DMS53 (cell line): ENCODE data around the gene ESR2.
"Not testable (repeated sequence)": the region's sequence is repeated elsewhere in the genome, so short reads cannot be mapped to it uniquely, and the experiment has no call there.

ENCODE experiments used
- DNase-seq: peaks from one replicate; lab custom pipeline; 2025; lab: John Stamatoyannopoulos, UW

The ESR2 gene

DNA sequence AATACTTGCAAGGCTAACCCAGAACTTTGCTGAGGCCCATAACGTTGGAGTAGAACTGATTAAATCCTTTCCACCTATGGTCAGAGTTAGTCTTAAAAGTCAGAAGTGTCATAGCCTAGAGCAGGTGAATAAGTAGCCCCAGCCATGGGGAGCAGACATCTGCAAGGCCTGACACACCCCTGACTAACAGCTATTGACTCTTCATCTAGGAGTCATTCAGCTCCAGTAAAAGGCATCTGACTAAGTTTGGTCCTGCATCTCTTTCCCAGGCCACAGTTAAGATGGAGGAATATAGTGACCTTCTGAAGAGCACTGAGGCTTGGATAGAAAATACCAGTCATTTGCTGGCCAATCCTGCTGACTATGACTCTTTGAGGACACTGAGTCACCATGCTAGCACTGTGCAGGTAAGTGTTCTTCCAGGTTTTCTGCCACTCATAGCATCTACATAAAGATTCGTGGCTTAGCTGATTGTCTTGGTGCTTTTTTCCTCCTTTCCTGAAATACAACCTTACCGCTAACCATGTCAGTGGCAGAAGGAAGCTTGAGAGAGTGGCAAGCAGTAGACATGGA is 212.9 kb downstream of the ESR2 start:
- no peak for DNase-seq

DNA sequence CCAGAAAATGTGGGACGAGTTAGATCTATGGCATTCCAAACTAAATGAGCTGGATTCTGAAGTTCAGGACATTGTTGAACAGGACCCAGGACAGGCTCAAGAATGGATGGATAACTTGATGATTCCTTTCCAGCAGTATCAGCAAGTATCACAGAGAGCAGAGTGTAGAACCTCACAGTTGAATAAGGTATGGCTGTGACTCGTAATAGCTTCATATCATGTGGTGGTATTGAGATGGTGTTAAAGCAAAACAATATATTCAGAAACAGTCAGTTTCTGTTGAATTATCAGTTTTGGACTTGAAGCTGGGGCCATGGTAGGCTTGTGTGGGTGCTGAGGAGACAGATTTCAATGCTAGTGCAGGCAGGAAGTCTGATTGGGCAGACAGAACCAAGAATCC is 213.7 kb downstream of the ESR2 start:
- no peak for DNase-seq

DNA sequence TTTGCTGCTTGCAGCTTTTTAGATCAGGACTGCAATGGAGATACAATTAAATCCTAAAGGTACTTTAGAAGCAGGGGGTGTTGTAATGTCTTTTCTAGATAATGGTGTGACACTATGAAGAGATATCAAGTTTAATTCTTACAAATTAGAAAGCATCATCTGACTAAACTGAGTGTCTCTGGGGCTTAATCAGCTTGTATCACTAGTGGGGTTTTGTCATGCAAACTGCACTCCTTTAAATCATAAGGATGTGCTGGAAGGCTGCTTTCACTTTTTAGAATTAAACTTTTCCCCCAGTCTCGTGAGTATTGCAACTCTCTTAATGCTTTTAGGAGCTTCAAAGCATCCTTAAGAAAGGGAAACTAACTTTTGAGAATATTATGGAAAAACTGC is 218.6 kb downstream of the ESR2 start:
- no peak for DNase-seq

DNA sequence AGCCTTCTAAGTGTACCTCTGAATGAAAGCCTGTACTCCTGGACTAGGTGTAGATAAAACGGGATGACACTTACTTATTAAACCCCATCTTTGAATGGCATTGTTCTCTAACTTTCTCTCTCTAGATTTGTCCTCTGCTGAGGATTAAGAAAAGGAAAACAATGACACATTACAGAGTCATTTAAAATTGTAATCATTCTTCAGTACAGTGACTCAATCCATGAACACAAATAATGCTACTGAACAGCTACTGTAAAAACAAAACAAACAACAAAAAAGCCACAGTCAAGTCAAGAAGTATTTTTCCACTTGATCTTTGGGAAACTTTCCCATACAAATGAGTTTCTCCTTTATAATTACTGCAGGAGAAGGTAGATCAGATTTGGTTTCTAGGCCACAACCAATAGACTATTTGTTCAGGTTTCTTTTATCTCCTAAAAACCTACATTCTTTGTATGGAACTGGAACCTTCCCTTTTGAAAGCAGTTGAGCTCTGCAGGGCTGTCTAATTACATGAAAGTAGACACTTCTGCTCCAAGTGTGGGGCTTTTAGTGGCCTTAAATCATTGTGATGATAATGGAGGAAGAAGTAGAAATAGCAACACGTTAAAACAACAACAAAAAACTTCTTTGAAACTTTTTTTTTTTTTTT is 219.1 kb downstream of the ESR2 start:
- DNase-seq = no peak

DNA sequence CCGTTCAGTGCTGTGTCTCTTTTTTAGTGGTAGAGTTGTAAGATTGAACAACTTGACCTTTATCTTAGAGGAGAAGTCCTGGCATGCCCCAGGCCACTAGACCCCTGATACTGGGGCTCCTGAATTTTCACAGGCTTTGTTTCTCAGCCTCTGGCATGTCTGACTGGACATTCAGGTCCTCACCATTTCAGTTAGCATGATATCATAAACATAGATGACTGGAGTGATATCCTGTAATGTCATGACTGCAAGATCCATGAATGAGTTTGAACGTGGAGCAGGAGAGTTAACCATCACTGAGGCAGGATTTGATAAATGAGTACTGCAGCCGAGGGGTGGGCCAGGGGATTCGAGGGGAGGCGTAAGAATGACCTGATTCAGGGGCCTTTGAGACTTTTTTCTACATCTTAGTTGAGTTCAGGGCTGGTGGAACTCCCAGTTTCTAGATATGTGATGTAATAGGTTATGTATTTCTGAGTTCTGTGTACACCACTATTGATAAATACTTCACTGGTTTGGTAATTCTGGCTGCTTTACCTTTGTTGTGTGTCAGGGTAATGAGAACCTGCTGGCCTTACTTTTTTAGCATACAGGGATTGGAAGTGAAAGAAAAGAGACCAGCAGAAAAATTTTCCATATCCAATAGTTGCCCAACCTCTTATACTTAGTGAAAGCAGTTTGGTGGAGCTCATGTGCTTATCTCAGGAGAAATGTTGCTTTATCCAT is 224.4 kb downstream of the ESR2 start:
- DNase-seq = no peak

DNA sequence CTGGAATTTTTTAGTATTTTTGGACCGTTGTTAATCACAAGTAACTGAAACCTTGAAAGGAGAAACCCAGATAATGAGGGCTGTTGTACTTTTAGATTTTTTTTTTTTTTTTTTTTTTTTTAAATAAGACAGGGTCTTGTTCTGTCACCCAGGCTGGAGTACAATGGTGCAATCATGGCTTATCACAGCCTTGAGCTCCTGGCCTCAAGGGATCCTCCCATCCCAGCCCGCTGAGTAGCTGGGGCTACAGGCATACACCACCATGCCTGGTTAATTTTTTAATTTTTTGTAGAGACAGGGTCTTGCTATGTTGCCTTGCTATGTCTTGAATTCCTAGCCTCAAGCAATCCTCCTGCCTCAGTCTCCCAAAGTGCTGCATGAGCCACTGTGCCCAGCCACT is 229.7 kb downstream of the ESR2 start:
- DNase-seq = no peak

DNA sequence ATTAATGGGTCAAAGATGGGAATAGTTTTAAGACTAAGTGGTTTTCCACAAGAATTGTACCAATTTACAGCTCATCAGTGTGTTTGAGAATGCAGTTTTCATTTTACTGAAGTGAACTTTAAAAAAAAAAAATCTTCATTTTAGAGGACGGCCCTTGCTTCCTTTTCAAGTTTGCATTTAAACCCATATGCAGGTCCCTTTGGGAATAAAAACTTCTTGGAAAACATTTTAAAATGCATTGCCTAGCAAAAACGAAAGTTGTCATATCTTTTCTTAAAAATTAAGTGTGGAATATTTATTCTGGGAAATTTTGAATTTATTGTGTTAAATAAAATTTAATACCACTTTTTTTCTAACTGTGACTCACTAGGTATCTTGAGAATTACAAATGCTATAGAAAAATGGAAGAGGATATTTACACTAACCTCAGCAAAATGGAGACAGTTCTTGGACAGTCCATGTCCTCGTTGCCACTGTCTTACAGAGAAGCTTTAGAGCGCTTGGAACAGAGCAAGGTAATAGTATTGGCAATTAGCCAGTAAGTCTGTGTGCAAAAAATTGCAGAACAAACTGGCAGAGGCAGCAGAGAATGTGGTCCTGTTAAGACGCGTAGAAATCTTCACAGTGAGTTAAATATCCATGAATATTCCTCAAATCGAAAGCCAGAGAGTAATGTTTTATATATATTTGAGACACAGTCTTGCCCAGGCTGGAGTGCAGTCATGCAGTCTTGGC is 231.6 kb downstream of the ESR2 start:
- DNase-seq = no peak

DNA sequence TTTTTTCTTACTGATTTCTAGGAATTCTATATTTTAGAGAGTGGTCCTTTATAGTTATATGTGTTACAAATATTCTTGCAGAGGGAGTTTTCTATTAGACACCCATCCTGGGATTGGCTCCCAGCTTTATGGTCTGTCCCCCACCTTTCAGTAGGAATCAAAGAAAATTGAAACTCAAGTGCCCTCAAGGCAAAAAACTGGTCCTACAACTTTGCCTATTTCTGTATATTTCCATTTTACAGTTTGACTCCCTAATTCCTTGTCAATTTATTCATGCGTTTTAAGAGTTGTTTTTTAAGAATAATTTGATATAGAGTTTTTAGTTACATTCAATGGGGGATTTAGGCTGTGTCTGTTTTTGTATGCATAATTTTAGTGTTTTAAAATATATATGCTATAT is 232.5 kb downstream of the ESR2 start:
- DNase-seq = no peak

DNA sequence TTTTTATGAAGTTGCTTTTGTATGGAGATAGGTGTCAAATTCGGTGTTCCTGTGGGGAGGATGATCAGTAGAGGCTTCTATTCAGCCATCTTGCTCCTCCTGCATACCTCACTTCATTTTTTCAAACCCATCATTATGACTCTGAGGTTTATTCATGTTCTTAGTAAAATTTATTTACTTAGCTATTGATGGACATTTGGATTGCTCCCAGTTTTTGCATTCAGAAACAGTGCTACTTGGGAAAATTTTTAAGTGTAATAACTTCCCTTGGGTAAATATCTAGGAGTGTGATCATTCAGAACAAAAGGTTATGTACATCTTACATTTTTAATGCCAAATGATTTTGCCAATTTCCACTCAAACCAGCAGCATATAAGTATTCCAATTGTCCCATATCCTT is 233.1 kb downstream of the ESR2 start:
- DNase-seq = no peak

DNA sequence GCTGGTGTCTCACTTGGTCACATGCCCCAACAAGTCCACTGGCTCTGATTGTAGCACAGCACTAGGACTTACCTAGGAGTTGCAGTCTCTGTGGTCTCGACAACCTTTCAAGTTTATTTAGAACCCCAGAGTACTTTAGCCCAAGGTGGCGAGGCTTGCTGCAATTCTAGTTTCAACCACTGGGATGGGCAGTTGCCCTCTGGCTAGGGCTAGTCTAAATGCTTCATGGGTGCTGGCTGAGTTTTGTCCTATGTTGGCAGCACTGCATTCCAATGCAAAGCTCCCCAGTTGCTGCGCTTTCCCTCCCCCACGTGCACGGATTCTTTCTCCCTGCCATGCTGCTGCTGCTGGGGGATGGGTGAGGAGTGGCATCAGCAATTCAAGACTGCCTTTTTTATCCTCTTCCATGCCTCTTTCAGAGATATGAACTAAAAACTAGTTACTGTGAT is 233.5 kb downstream of the ESR2 start:
- peak; percentile 40 for DNase-seq

DNA sequence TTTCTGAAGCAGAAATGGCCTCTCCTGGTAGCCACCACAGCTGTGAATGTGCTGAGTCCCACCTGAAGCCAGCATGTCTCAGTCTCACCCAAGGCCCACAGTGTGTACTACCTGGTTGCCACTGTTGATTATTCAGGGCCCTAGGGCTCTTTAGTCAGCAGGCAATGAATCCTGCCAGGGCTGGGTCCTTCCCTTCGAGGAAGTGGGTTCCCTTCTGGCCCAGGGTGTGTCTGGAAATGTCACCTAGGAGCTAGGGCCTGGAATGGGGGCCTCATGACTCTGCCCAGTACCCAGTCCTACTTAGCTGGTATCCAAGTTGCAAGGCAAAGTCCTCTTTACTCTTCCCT is 234.0 kb downstream of the ESR2 start:
- no peak for DNase-seq

DNA sequence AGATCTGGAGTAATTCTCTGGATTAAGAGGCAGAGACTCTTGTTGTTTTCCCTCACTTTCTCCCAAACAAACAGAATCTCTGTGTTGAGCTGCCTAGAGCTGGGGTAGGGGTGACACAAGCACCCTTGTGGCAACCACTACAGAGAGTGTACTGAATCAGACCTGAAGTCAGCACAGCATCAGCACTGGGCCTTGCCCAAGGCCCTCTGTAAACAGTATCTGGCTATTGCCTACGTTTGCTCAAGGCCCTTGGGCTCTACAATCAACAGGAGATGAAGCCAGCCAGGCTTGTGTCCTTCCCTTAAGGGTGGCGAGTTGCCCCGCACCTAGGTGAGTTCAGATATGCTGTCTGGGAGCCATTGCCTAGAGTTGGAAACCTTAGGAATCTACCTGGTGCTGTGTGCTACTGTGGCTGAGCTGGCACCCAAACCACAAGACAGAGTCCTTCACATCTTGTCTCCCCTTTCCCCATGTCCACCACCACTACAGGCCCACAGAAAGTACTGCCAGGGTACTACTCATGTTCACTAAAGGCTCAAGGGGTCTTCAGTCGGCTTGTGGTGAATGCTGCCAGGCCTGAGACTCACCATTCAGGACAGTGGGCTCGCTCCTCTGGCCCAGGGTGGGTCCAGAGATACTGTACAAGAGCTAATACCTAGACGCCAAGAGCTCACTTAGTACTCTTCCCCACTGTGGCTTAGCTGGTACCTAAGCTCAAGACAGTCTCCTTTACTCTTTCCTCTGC is 234.5 kb downstream of the ESR2 start:
- DNase-seq = no peak

DNA sequence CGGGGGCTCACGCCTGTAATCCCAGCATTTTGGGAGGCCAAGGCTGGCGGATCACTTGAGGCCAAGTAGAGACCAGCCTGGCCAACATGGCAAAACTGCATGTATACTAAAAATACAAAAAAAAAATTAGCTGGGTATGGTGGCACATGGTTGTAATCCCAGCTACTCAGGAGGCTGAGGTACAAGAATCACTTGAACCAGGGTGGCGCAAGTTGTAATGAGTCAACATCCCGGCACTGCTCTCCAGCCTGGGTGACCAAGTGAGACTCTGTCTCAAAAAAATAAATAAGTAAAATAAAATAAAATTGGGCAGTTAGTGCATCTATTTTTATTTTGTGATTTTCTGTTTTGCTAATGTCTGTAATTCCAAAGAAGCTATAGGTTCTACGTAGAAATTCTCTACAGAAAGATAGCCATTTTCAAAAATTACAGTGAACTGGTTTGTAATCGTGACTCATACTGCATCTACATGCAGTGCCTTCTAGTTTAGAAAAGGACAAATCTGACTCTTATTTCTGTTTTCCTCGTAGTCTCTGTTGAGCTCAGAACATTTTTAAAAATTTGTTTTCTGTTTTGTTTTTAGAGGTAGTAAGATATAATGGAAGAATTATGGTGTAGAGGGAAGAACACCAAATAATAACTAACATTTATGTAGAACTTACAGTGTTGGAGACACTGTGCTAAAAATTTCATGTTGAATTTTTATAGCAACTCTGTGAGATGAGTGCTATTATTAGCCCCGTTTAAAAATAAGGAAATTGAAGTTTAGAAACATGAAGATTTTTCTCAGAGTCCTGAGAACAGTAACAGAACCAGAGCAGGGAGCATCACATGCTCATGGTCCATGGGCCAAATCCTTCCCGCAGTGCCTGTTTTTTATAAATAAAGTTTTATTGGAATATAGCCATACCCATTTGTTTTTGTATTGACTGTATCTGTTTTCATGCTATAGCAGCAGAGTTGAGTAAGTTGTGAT is 240.2 kb downstream of the ESR2 start:
- DNase-seq = no peak

DNA sequence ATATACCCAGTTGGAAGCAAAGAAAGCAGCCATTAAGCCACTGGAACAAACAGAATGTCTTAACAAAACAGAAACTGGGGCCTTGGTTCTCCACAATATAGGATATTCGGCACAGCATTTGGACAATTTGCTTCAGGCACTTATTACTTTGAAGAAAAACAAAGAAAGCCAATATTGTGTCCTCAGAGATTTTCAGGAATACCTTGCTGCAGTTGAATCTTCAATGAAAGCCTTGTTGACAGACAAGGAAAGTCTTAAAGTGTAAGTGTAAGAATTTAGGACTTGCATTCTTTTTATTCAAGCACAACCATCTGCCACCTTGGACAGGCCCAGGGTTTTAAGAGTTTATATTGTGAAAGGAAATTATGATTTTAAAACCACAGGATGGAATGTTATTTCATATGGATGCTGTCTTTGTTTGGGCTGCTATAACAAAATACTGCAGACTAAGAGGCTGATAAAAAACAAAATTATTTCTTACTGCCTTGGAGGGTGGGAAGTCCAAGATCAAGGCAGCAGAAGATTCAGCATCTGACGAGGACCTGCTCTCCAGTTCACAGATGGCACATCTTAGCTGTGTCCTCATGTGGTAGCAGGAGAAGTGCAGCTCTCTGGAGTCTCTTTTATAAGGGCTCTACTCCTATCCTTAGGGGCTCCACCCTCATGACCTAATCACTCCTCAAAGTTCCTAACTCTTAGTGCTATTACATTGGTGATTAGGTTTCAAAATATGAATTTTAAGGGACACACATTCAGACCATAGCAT is 244.4 kb downstream of the ESR2 start:
- no peak for DNase-seq

DNA sequence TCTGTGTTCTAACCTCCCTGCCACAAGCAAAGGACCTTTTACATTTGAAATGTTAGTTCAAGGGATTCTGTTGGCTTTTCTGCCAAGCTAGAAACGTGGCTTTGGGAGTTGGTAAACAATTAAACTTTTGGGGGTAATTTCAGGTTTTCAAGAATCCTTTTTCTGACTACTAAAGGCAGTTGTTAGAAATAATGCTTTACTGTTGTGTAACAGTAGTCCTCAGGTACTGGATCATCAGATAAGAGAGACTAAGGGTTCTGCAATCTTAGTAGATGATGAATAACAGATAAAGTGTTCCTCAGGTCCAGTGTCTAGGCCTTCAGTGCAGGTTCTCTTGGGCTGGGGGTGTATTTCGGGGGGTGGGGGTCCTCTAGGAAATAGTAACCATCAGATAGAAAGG is 249.1 kb downstream of the ESR2 start:
- DNase-seq = no peak

DNA sequence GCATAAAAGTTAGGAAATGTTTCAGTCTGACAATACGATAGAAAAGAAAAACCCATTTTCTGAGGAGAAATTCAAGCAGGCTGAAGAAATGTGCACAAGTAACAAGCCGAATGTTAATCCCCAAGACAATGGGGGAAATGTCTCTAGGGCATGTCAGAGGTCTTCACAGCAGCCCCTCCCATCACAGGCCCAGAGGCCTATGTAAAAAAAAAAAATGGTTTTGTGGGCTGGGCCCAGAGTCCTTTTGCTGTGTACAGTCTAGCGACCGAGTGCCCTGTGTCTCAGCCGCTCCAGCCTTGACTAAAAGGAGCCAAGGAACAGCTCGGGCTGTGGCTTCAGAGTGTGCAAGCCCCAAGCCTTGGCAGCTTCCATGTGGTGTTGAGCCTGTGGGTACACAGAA is 250.9 kb downstream of the ESR2 start:
- DNase-seq = not testable (repeated sequence)

DNA sequence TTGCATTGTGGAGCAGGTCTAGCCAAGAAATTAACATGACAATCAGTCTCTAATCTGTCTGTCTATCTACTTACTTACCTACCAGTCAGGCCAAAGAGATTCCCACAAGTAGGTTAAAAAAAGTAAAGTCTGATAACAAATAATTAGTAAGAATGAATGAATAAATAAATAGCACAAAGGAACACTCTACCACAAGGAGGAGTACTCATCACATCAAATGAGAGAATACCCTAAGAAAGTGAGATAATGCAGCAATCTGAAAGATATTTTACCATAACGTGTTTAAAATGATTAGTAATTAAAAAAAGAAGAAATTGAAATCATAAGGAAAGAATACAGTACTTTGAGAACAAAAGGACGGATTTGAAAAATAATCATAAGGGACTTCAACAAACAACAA is 254.1 kb downstream of the ESR2 start:
- no peak for DNase-seq

DNA sequence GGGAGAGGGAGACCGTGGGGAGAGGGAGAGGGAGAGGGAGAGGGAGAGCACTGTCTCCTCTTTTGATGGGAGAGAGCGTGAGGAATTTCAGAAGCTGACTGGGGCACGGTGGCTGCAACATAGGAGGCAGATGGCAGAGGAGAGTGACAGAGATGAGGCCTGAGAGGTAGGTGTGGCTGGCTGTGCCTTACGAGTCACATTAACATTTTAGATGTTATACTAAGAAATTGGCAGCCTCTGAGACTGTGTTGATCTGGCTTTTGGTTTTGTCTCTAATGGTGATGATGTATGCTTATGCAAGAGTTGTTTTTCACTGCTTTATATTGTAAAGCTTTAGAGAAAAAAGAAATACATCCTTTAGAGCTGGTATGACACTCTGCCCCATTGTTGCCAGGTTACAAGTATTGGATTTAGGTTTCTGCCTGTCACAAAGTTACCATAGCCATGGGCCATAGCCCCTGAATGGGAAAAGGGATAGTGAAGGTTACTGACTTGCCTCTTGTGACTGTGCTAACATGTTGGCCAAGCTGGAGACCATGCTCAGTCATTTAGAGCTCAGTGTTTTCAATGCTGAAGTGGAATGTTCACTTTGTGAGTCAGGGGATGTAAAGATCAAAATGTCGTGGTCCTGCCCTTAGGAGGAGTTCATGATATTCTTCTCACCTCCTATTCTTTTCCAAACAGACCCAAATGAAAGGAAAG is 255.2 kb downstream of the ESR2 start:
- DNase-seq = no peak

DNA sequence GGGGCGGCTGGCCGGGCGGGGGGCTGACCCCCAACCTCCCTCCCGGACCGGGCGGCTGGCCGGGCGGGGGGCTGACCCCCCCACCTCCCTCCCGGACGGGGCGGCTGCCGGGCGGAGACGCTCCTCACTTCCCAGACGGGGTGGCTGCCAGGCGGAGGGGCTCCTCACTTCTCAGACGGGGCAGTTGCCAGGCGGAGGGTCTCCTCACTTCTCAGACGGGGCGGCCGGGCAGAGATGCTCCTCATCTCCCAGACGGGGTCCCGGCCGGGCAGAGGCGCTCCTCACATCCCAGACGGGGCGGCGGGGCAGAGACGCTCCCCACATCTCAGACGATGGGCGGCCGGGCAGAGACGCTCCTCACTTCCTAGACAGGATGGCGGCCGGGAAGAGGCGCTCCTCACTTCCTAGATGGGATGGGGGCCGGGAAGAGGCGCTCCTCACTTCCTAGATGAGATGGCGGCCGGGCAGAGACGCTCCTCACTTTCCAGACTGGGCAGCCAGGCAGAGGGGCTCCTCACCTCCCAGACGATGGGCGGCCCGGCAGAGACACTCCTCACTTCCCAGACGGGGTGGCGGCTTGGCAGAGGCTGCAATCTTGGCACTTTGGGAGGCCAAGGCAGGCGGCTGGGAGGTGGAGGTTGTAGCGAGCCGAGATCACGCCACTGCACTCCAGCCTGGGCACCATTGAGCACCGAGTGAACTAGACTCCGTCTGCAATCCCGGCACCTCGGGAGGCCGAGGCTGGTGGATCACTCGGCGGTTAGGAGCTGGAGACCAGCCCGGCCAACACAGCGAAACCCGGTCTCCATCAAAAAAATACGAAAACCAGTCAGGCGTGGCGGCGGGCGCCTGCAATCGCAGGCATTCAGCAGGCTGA is 256.1 kb downstream of the ESR2 start:
- DNase-seq = not testable (repeated sequence)
